NCI-H524 (cell line): ENCODE measurements around the gene MAD1L1.

Experiments used
- DNase-seq, 2 experiments: peaks; one replicate each; lab custom pipeline; 2025; lab: John Stamatoyannopoulos, UW

The MAD1L1 gene

GRCh38 chr7:2232766-2233520, at the start of gene MAD1L1:
TSS of gene MAD1L1 (minus strand) at chr7:2232945. CDS start at chr7:2230133, 2,812 bp downstream.
- DNase-seq: peak; percentile 72 to 82

GRCh38 chr7:2282185-2282751, 49.5 kb upstream of the MAD1L1 start:
- DNase-seq: no peak

GRCh38 chr7:2281541-2281940, 48.8 kb upstream of the MAD1L1 start:
- no peak for DNase-seq

GRCh38 chr7:2280424-2280823, 47.7 kb upstream of the MAD1L1 start:
- no peak for DNase-seq

- no peak for DNase-seq
Measured at GRCh38 chr7:2279896-2280295, 47.2 kb upstream of the MAD1L1 start.

GRCh38 chr7:2278026-2278425, 45.3 kb upstream of the MAD1L1 start:
- no peak for DNase-seq

GRCh38 chr7:2276107-2276506, 43.4 kb upstream of the MAD1L1 start:
- no peak for DNase-seq

- no peak for DNase-seq
Measured at GRCh38 chr7:2275101-2275500, 42.4 kb upstream of the MAD1L1 start.

GRCh38 chr7:2274666-2275065, 41.9 kb upstream of the MAD1L1 start:
- no peak for DNase-seq

GRCh38 chr7:2273866-2274265, 41.1 kb upstream of the MAD1L1 start:
- DNase-seq: no peak

GRCh38 chr7:2272031-2272430, 39.3 kb upstream of the MAD1L1 start:
- no peak for DNase-seq

- no peak for DNase-seq
Measured at GRCh38 chr7:2271273-2272026, 38.7 kb upstream of the MAD1L1 start.

GRCh38 chr7:2270495-2270894, 37.8 kb upstream of the MAD1L1 start:
- DNase-seq: no peak

- DNase-seq: no peak
Measured at GRCh38 chr7:2269991-2270460, 37.3 kb upstream of the MAD1L1 start.

- DNase-seq: peak in 1 of 2 experiments; percentile 23
Measured at GRCh38 chr7:2269089-2269990, 36.6 kb upstream of the MAD1L1 start.

GRCh38 chr7:2266911-2267310, 34.2 kb upstream of the MAD1L1 start:
- peak; percentile 47 to 83 for DNase-seq

GRCh38 chr7:2264158-2264557, 31.4 kb upstream of the MAD1L1 start:
- no peak for DNase-seq

GRCh38 chr7:2263176-2263575, 30.4 kb upstream of the MAD1L1 start:
- no peak for DNase-seq

- no peak for DNase-seq
Measured at GRCh38 chr7:2261611-2262010, 28.9 kb upstream of the MAD1L1 start.

- peak in 1 of 2 experiments; percentile 58 for DNase-seq
Measured at GRCh38 chr7:2260820-2261219, 28.1 kb upstream of the MAD1L1 start.

GRCh38 chr7:2259480-2259879, 26.7 kb upstream of the MAD1L1 start:
- no peak for DNase-seq
